WI38 (cell line): ENCODE measurements around the gene GRID1.

Experiments
- H3K4me3 ChIP-seq: 2 replicates; pipeline ENCODE4 v1.5.1; 2011; ENCODE audit warnings: low read depth, mild to moderate bottlenecking, control low read depth, low read length
- CTCF ChIP-seq: IDR thresholded peaks from 2 replicates; pipeline ENCODE4 v1.5.1; 2012; ENCODE audit warnings: low read depth, mild to moderate bottlenecking, control low read depth, low read length

The GRID1 gene

DNA sequence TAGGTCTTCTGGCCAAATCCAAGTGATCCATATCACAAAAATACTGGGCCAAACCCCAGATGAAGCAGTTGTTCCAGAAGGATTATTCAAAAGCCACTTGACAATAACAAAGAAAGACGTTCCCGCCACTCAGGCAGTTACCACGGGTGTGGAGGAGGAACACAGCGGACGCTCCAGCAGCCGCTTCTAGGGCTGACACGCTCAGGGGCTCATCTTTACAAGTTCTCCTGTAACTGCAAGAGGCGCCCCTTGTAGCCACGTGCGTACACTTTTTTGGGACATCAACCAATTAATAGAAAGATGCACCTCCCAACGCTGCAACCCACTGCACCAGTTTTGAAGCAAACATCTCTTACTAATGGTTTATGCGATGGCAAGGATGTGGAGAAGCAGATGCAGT lies 159.4 kb downstream of the GRID1 start:
- no peak for TF ChIP-seq CTCF
- no peak overlapping the region for H3K4me3 ChIP-seq

DNA sequence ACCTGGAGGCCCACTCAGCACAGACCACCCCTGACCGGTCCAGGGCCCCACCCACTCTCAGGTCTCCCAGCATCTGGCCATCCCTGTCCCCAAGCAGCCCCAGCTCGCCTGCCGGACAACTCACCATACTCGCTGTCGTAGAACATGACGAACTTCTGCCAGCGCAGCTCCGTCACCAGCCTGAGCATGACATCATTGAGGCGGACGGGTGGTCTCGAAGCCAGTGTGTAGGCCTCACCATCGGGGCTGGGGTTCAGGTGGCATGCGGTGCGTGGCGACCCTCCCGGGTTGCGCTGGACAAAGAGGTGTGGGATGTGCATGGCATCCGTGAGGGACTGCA lies 160.4 kb downstream of the GRID1 start:
- no peak overlapping the region for H3K4me3 ChIP-seq
- TF ChIP-seq CTCF: no peak

GRCh38 chr10:86205306-86206239 lies 161.0 kb downstream of the GRID1 start:
- TF ChIP-seq CTCF: no peak
- no peak overlapping the region for H3K4me3 ChIP-seq

GRCh38 chr10:86204421-86205305 lies 161.9 kb downstream of the GRID1 start:
- TF ChIP-seq CTCF: no peak
- no peak overlapping the region for H3K4me3 ChIP-seq

- no peak for TF ChIP-seq CTCF
- no peak overlapping the region for H3K4me3 ChIP-seq
These were observed 163.3 kb downstream of the GRID1 start for GRCh38 chr10:86203162-86203905.

GRCh38 chr10:86202226-86202735 lies 164.3 kb downstream of the GRID1 start:
- no peak overlapping the region for H3K4me3 ChIP-seq
- no peak for TF ChIP-seq CTCF
